Measurements from ENCODE around the gene EML1. TPM values are rescaled to one million over a fixed set of nuclear protein-coding genes. Genes with fewer than 3 reads are reported as not detected.
A peak's percentile ranks its signal among the peaks of the same experiment; 100 is the strongest.

The EML1 gene
- total RNA-seq, 1 donor from 2014 or later: 57.2 TPM

- Histone ChIP-seq H3F3A (ENCODE audit: low read depth) (peaks cover 52% of the 10 kb centered on the region), H3K4me1 (peaks cover 65% of the 10 kb centered on the region), H4K20me1 (ENCODE audit: low read depth) (peaks cover 41% of the 10 kb centered on the region), H2AFZ (replicated peaks) (no peak overlapping the region), H3K4me3 (peak overlapping the region; percentile 32), H3K9ac (no peak overlapping the region), H3K27me3 (no peaks in the 10 kb centered on the region), H3K79me2 (ENCODE audit: low read depth) (peaks cover 49% of the 10 kb centered on the region), H3K4me2 (peak overlapping the region; percentile 73), H3K36me3 (no peaks in the 10 kb centered on the region), H3K9me3 (ENCODE audit: low read depth) (no peaks in the 10 kb centered on the region), H3K27ac (no peak overlapping the region)
- H3K27ac Mint-ChIP-seq: no peak overlapping the region
- H3K4me1 Mint-ChIP-seq: peaks cover 63% of the 10 kb centered on the region
- peak overlapping the region; percentile 25 for H3K4me3 Mint-ChIP-seq
- TF ChIP-seq, protein P1, sequence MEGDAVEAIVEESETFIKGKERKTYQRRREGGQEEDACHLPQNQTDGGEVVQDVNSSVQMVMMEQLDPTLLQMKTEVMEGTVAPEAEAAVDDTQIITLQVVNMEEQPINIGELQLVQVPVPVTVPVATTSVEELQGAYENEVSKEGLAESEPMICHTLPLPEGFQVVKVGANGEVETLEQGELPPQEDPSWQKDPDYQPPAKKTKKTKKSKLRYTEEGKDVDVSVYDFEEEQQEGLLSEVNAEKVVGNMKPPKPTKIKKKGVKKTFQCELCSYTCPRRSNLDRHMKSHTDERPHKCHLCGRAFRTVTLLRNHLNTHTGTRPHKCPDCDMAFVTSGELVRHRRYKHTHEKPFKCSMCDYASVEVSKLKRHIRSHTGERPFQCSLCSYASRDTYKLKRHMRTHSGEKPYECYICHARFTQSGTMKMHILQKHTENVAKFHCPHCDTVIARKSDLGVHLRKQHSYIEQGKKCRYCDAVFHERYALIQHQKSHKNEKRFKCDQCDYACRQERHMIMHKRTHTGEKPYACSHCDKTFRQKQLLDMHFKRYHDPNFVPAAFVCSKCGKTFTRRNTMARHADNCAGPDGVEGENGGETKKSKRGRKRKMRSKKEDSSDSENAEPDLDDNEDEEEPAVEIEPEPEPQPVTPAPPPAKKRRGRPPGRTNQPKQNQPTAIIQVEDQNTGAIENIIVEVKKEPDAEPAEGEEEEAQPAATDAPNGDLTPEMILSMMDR (IDR thresholded peaks at IDR 0.05): no peak
- no peak for TF ChIP-seq EZH2phosphoT487 (IDR thresholded peaks at IDR 0.05)
- TF ChIP-seq EZH2 (IDR thresholded peaks at IDR 0.05): no peak
- peaks cover under 1% of the 10 kb centered on the region for H3K9me3 Mint-ChIP-seq
- peaks cover 18% of the 10 kb centered on the region for H3K36me3 Mint-ChIP-seq
- DNase-seq (ENCODE audit: low spot score): peak; percentile 34
- H3K27me3 Mint-ChIP-seq (ENCODE audit: insufficient read depth, low read depth): peaks cover 4% of the 10 kb centered on the region
Observed at GRCh38 chr14:99874306-99874705, 81.1 kb downstream of the EML1 start.

DNA sequence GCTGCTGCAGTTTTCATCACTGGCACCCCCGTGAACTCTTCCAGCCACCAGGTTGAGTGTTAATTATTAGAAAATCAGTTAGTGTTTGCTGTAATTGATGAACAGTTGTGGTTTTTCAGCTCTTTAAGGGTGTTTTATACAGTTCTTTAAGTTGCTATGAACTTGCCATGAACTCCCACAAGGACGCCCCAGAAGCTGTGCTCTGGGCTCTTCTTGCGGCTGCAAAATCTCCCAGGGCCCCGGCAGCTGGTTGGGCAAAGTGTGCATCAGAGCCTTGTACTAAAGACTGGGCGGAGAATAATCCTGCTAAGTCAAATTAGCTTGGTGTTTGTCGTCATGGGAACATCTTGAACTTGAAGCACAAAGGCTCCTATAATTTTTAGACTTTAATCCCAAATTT lies 82.2 kb downstream of the EML1 start:
- no peak overlapping the region for H3K9ac ChIP-seq
- Mint-ChIP-seq H3K27me3 (ENCODE audit: insufficient read depth, low read depth) (peaks cover 4% of the 10 kb centered on the region), H3K9me3 (no peaks in the 10 kb centered on the region), H3K4me3 (peak overlapping the region; percentile 25), H3K4me1 (peaks cover 72% of the 10 kb centered on the region), H3K27ac (no peak overlapping the region), H3K36me3 (peaks cover 13% of the 10 kb centered on the region)
- no peak overlapping the region for H2AFZ ChIP-seq (replicated peaks)
- H3K4me2 ChIP-seq: peak overlapping the region; percentile 73
- no peaks in the 10 kb centered on the region for H3K36me3 ChIP-seq
- no peaks in the 10 kb centered on the region for H3K27me3 ChIP-seq
- H3K27ac ChIP-seq: no peak overlapping the region
- TF ChIP-seq EZH2phosphoT487 (IDR thresholded peaks at IDR 0.05) (no peak), EZH2 (IDR thresholded peaks at IDR 0.05) (no peak)
- TF ChIP-seq, protein P1 (IDR thresholded peaks at IDR 0.05): no peak
- H3K4me1 ChIP-seq: peaks cover 76% of the 10 kb centered on the region
- no peak overlapping the region for H3K4me3 ChIP-seq
- H4K20me1 ChIP-seq (ENCODE audit: low read depth): peaks cover 41% of the 10 kb centered on the region
- DNase-seq (ENCODE audit: low spot score): no peak
- H3F3A ChIP-seq (ENCODE audit: low read depth): peaks cover 51% of the 10 kb centered on the region
- H3K79me2 ChIP-seq (ENCODE audit: low read depth): peaks cover 46% of the 10 kb centered on the region
- no peaks in the 10 kb centered on the region for H3K9me3 ChIP-seq (ENCODE audit: low read depth)

- Histone ChIP-seq H2AFZ (replicated peaks) (no peak overlapping the region), H4K20me1 (ENCODE audit: low read depth) (peaks cover 41% of the 10 kb centered on the region), H3K4me1 (peaks cover 81% of the 10 kb centered on the region), H3F3A (ENCODE audit: low read depth) (peaks cover 48% of the 10 kb centered on the region), H3K27me3 (no peaks in the 10 kb centered on the region), H3K9ac (no peak overlapping the region), H3K27ac (no peak overlapping the region), H3K36me3 (no peaks in the 10 kb centered on the region), H3K9me3 (ENCODE audit: low read depth) (no peaks in the 10 kb centered on the region), H3K4me3 (no peak overlapping the region), H3K79me2 (ENCODE audit: low read depth) (peaks cover 42% of the 10 kb centered on the region), H3K4me2 (peak overlapping the region; percentile 73)
- no peaks in the 10 kb centered on the region for H3K9me3 Mint-ChIP-seq
- peaks cover 76% of the 10 kb centered on the region for H3K4me1 Mint-ChIP-seq
- H3K36me3 Mint-ChIP-seq: peaks cover 15% of the 10 kb centered on the region
- H3K27me3 Mint-ChIP-seq (ENCODE audit: insufficient read depth, low read depth): peaks cover 4% of the 10 kb centered on the region
- DNase-seq (ENCODE audit: low spot score): no peak
- peak overlapping the region; percentile 32 for H3K27ac Mint-ChIP-seq
- peak overlapping the region; percentile 3 for H3K4me3 Mint-ChIP-seq
- TF ChIP-seq EZH2 (IDR thresholded peaks at IDR 0.05) (no peak), EZH2phosphoT487 (IDR thresholded peaks at IDR 0.05) (no peak)
- TF ChIP-seq, protein P1 (IDR thresholded peaks at IDR 0.05): no peak
Observed at GRCh38 chr14:99875836-99876235, 82.6 kb downstream of the EML1 start.

Measured in neural progenitor cell (in vitro differentiated cells).